ENCODE results near the gene YEATS2.

YEATS2 gene

GRCh38 chr3:183811638-183812037 lies 114.0 kb downstream of the YEATS2 start:
- TF ChIP-seq, protein P1, sequence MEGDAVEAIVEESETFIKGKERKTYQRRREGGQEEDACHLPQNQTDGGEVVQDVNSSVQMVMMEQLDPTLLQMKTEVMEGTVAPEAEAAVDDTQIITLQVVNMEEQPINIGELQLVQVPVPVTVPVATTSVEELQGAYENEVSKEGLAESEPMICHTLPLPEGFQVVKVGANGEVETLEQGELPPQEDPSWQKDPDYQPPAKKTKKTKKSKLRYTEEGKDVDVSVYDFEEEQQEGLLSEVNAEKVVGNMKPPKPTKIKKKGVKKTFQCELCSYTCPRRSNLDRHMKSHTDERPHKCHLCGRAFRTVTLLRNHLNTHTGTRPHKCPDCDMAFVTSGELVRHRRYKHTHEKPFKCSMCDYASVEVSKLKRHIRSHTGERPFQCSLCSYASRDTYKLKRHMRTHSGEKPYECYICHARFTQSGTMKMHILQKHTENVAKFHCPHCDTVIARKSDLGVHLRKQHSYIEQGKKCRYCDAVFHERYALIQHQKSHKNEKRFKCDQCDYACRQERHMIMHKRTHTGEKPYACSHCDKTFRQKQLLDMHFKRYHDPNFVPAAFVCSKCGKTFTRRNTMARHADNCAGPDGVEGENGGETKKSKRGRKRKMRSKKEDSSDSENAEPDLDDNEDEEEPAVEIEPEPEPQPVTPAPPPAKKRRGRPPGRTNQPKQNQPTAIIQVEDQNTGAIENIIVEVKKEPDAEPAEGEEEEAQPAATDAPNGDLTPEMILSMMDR (IDR thresholded peaks at IDR 0.05): no peak

- TF ChIP-seq, protein P1 (IDR thresholded peaks at IDR 0.05): no peak
These were observed 115.3 kb downstream of the YEATS2 start for GRCh38 chr3:183812761-183813445.

GRCh38 chr3:183814240-183814639 lies 116.6 kb downstream of the YEATS2 start:
- TF ChIP-seq, protein P1 (IDR thresholded peaks at IDR 0.05): no peak

DNA sequence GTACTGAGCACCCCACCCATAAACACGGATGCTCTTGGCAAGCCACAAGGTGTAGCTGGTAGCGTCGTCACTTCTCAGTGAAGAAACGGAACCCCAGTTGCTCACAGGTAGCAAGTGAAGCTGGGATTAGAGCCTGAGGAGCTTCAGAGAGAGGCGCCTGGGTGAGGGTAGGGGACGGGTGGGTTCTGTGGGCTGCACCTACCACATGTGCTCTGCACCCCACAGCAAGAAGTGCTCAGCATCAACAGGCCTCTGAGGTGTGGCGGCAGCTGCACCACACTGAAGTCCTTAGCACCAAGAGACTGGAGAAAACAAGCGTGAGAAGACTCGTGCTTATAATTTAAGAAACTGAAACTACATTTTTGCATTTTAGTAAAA lies 118.0 kb downstream of the YEATS2 start:
- TF ChIP-seq, protein P1 (IDR thresholded peaks at IDR 0.05): no peak

DNA sequence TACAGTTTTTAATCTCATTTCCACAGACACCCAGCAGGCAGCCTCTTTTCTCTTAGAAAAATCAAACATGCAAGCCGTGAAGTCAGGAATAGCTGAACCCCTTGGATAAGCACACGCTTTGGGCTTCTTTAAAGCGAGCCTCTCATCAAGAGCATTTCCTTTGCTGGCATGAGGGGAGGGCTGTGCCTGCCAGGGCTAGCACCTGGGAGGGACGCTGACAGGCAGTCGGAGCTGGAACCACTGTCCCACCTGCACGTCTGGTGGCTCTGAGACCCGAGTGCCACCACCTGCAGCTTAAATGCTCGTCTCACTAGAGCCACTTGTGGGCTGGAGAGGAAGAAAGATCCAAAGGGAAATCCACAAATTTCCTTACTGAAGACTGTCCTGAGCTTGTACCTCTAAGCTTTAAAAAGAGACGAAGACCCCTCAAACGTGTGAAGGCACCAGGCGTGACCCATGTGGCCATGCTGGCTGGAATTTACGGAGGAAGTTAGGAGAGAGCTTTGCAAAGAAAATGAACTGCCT lies 118.4 kb downstream of the YEATS2 start:
- TF ChIP-seq, protein P1 (IDR thresholded peaks at IDR 0.05): no peak

- TF ChIP-seq, protein P1 (IDR thresholded peaks at IDR 0.05): no peak
These were observed 119.3 kb downstream of the YEATS2 start for GRCh38 chr3:183816681-183817510.

- TF ChIP-seq, protein P1 (IDR thresholded peaks at IDR 0.05): no peak
These were observed 120.0 kb downstream of the YEATS2 start for GRCh38 chr3:183817639-183818038.

Measured in LNCAP (cell line).